ENCODE measurements around the gene KLHL26. TPM values are rescaled to one million over a fixed set of nuclear protein-coding genes. Genes with fewer than 3 reads are reported as not detected.

KLHL26 gene
- total RNA-seq, 1 experiment from 2014 or later: 17.1 TPM

DNA sequence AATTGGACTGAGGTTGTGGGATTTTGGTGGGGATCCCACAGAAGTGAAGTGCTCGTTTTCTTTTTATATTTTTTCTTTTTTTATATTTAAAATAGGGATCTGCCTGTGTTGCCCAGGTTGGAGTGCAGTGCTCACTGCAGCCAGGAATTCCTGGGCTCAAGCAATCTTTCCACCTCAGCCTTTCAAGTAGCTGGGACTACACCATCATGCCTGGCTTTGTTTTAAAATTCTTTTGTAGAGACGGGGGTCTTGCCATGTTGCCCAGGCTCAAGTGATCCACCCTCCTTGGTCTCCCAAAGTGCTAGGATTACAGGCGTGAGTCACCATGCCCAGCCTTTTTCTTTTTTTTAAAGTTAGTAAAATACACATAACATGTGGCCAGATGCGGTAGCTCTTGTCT lies 67.2 kb downstream of the KLHL26 start:
- no peaks in the 10 kb centered on the region; the same call in 1 of the 2 replicates for H3K9me2 ChIP-seq (ENCODE audit: insufficient read depth)
- no TSS peak for BruUV-seq (replicated peaks)

More for the DNA sequence above, 67.2 kb downstream of the KLHL26 start:
- no peak for TF ChIP-seq ZFX (IDR thresholded peaks at IDR 0.05)
- no peak for TF ChIP-seq ZNF274 (IDR thresholded peaks at IDR 0.05; ENCODE audit: low read depth, low read length)
- no peak for TF ChIP-seq POLR2AphosphoS5 (IDR thresholded peaks at IDR 0.05; ENCODE audit: low read depth, low read length)
- TF ChIP-seq, protein P1, sequence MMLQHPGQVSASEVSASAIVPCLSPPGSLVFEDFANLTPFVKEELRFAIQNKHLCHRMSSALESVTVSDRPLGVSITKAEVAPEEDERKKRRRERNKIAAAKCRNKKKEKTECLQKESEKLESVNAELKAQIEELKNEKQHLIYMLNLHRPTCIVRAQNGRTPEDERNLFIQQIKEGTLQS (IDR thresholded peaks at IDR 0.05): no peak
- no peak for TF ChIP-seq ELF1 (IDR thresholded peaks at IDR 0.05; ENCODE audit: borderline replicate concordance, low read depth)
- no peak for TF ChIP-seq SRF (IDR thresholded peaks at IDR 0.05; ENCODE audit: low read depth)
- TF ChIP-seq RAD21 (IDR thresholded peaks at IDR 0.05; ENCODE audit: low read depth): no peak
- TF ChIP-seq SP1 (IDR thresholded peaks at IDR 0.05; ENCODE audit: low read depth): no peak
- no peak for TF ChIP-seq JUND (IDR thresholded peaks at IDR 0.05)
- no peak for TF ChIP-seq MAX (IDR thresholded peaks at IDR 0.05)
- TF ChIP-seq POLR2A (IDR thresholded peaks at IDR 0.05; ENCODE audit: borderline replicate concordance, extremely low read depth, insufficient read depth, insufficient read length): no peak
- TF ChIP-seq CBX3 (IDR thresholded peaks at IDR 0.05; ENCODE audit: low read depth): no peak
- TF ChIP-seq EGR1 (IDR thresholded peaks at IDR 0.05; ENCODE audit: low read depth): no peak
- TF ChIP-seq EZH2 (IDR thresholded peaks at IDR 0.05): no peak
- no peak for TF ChIP-seq ZBTB33 (IDR thresholded peaks at IDR 0.05; ENCODE audit: extremely low read depth, insufficient replicate concordance, low read length)
- no peaks in the 10 kb centered on the region for H3K9me3 ChIP-seq (ENCODE audit: control insufficient read depth in 1 of 2, insufficient read depth in 1 of 2, low read depth in 1 of 2, low read length in 2 of 2)
- H3K4me2 ChIP-seq (ENCODE audit: low read length): no peak overlapping the region
- DNase-seq (ENCODE audit: low read depth, low spot score): no peak
- no peaks in the 10 kb centered on the region for H3K27me3 ChIP-seq (ENCODE audit: insufficient read depth, low read length)
- no peaks in the 10 kb centered on the region for H3K36me3 ChIP-seq (ENCODE audit: control insufficient read depth in 1 of 2, insufficient read depth in 2 of 2, low read length in 2 of 2)
- H3K27ac ChIP-seq (ENCODE audit: low read depth, low read length): no peak overlapping the region
- intact Hi-C loops (cut with micrococcal nuclease): no loop called here
- H3K4me3 ChIP-seq (replicated peaks in 1 of 2; ENCODE audit: low read depth in 1 of 2, low read length in 2 of 2): no peak overlapping the region
- no peaks in the 10 kb centered on the region for H4K20me1 ChIP-seq (ENCODE audit: insufficient read depth)
- RAD21 ChIA-PET (ENCODE audit: low non-redundant PET in 1 of 2, low total read pairs in 2 of 2, uncharacterized antibody in 2 of 2, unreplicated experiment in 2 of 2): no interaction called here
- no peaks in the 10 kb centered on the region for H3K4me1 ChIP-seq (ENCODE audit: control insufficient read depth in 1 of 2, insufficient read depth in 2 of 2, low read length in 2 of 2)
- ATAC-seq: no peak
- no peak overlapping the region for H3K9ac ChIP-seq (ENCODE audit: low read length)
- no peak overlapping the region for H2AFZ ChIP-seq (ENCODE audit: low read depth, low read length, poor library complexity, severe bottlenecking)
- peaks cover 13% of the 10 kb centered on the region; the same call in 1 of the 2 replicates for H3K79me2 ChIP-seq (ENCODE audit: insufficient read depth, low read length)
- POLR2A ChIA-PET: no interaction called here
- CTCF ChIA-PET: no interaction called here

All from HCT116 (cell line).